Measurements from ENCODE around the gene E2F1. TPM values are rescaled to one million over a fixed set of nuclear protein-coding genes. Genes with fewer than 3 reads are reported as not detected.
A peak's percentile ranks its signal among the peaks of the same experiment; 100 is the strongest.

E2F1 gene
- total and polyA plus RNA-seq, 8 donors, result 2.3 to 24.9 (median 4.6) TPM

DNA sequence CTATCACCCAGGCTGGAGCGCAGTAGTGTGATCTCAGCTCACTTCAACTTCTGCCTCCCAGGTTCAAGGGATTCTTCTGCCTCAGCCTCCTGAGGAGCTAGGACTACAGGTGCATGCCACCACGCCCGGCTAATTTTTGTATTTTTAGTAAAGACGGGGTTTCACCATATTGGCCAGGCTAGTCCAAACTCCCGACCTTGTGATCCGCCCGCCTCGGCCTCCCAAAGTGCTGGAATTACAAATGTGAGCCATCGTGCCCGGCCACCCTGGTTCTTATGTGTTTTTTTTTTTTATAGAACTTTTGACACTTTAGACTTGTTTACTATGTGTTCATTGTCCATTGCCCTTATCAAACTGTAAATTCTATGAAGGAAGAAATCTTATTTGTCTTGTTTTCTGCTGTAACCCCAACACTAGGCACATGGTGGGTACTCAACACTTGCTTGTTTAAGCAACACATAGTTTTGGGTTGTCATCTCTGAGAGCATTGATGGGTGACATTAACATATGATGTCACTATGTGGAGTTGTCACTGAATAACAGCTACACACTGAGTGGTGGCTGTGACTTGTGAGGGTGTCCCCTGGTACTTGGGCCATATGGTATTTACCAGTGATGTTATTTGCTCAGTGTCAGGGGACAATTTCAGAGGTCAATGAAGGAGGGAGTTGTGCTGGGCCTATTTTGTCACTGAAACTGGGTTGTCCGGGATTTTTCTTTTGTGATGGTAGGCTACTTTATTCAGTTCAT lies 35.4 kb upstream of the E2F1 start:
- WGBS, 5 donors, result 90 to 94% (median 92%) methylated on average over 11 of the region's 11 CpGs
- H3K27ac ChIP-seq, result no peak overlapping the region
- H3K27me3 ChIP-seq, result no peaks in the 10 kb centered on the region
- DNase-seq, result no peak
- no peak overlapping the region for H3K4me3 ChIP-seq
- intact Hi-C loops (cut with DNase I; ENCODE audit: low total_unique reads), result no loop called here
- H3K9me3 ChIP-seq, result no peaks in the 10 kb centered on the region
- TF ChIP-seq POLR2A (IDR thresholded peaks at IDR 0.05), result no peak
- TF ChIP-seq POLR2AphosphoS5 (IDR thresholded peaks at IDR 0.05), result no peak
- TF ChIP-seq EP300 (IDR thresholded peaks at IDR 0.05), result no peak
- TF ChIP-seq, protein P1, sequence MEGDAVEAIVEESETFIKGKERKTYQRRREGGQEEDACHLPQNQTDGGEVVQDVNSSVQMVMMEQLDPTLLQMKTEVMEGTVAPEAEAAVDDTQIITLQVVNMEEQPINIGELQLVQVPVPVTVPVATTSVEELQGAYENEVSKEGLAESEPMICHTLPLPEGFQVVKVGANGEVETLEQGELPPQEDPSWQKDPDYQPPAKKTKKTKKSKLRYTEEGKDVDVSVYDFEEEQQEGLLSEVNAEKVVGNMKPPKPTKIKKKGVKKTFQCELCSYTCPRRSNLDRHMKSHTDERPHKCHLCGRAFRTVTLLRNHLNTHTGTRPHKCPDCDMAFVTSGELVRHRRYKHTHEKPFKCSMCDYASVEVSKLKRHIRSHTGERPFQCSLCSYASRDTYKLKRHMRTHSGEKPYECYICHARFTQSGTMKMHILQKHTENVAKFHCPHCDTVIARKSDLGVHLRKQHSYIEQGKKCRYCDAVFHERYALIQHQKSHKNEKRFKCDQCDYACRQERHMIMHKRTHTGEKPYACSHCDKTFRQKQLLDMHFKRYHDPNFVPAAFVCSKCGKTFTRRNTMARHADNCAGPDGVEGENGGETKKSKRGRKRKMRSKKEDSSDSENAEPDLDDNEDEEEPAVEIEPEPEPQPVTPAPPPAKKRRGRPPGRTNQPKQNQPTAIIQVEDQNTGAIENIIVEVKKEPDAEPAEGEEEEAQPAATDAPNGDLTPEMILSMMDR (IDR thresholded peaks at IDR 0.05), result no peak
- no peaks in the 10 kb centered on the region for H3K36me3 ChIP-seq
- H3K4me1 ChIP-seq, result peaks cover 12 to 21% (median 18%) of the 10 kb centered on the region in 4 donors

DNA sequence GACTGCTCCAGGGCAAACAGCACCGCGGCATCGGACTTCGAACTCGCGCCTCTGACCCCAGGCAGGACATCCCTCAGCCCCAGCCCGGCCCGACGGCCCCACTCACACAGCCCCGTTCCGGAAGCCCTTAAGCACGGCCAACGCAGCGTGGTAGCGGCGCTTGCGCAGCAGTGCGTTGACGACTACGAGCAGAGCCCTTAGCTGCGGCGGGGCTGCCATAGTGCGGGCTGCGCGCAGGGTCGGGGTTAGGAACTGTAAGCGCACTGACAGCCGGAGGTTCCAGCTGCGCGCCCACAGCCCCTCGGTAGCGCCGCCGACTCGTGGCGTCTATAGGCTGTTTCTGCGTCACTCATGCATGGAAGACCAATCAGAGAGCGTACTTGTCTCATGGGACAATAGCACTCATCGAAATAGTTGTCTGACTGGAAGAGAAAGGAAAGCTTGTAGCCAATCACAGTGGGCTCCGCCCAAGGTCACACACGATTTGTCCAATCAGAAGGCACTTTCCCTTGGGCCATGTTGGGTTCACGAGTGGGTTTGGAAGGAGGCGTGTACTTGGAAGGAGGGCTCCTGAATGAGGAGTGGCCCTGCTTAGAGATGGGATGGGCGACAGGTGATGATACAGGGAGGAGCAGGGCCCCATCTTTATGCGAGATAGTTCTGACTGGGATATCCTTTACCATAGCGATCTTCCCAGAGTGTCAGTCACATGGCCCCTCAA lies 34.0 kb upstream of the E2F1 start, which contains the start of gene PXMP4:
PXMP4 (minus strand) TSS at position 322 of the 721 bp plus-strand sequence; CDS start at position 219, 103 bp downstream.
- no peaks in the 10 kb centered on the region for H3K9me3 ChIP-seq
- peaks cover 0 to 3% (median 1%) of the 10 kb centered on the region in 4 donors for H3K36me3 ChIP-seq
- peak; percentile 91 to 98 for DNase-seq
- intact Hi-C loops (cut with DNase I; ENCODE audit: low total_unique reads), result no loop called here
- H3K27ac ChIP-seq, result peak within 1 kb of the TSS; percentile 68 to 87 (median 82)
- TF ChIP-seq EP300 (IDR thresholded peaks at IDR 0.05) (no peak), POLR2AphosphoS5 (IDR thresholded peaks at IDR 0.05) (peak; percentile 22 to 80 (median 52))
- TF ChIP-seq, protein P1 (IDR thresholded peaks at IDR 0.05), result no peak
- H3K27me3 ChIP-seq, result no peaks in the 10 kb centered on the region
- H3K4me1 ChIP-seq, result peaks cover 12 to 21% (median 18%) of the 10 kb centered on the region in 4 donors
- peak within 1 kb of the TSS; percentile 80 to 95 (median 88) for H3K4me3 ChIP-seq
- WGBS, 5 donors, result 3 to 15% (median 3%) methylated on average over 10 to 46 of the region's 46 CpGs

DNA sequence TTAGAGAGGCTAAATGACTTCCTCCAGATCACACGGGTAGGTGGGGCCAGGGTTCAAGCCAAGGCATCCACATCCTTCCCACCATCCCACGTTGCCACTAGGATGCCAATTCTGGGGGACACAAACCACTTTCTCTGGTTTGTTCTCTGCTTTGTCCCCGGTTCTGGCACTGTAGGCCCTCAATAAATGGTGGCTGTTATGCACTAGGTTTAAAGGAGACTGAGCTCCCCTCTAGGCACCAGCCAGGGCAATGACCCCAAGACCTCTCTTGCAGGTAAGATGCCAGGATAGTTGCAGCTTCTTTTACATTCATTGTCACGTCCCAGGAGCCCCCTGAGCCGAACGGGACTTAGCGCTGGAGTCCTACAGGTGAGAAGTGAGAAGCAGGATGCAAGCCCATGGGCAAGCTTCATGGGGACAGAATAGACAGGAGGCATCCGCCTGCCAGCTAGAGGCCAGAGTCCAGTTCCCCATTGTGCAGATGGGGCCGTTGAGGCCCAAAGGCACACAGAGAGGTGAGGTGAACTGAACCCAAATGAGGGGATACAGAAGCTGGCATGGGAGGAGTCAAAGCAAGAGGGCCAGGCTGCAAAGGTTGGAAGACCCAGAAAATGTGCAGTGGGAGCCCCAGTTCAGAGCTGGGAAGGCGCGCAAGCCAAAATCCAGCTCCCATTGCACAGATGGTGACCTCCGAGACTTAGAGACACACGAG lies 33.2 kb upstream of the E2F1 start:
- DNase-seq, result no peak

More for the DNA sequence above, 33.2 kb upstream of the E2F1 start:
- 47 to 54% (median 48%) methylated on average over 10 to 13 of the region's 13 CpGs for WGBS, 5 donors
- peak overlapping the region; percentile 68 to 87 (median 82) for H3K27ac ChIP-seq
- H3K4me3 ChIP-seq, result peak overlapping the region; percentile 80 to 95 (median 88)
- TF ChIP-seq EP300 (IDR thresholded peaks at IDR 0.05), result no peak
- TF ChIP-seq POLR2AphosphoS5 (IDR thresholded peaks at IDR 0.05), result no peak
- TF ChIP-seq, protein P1 (IDR thresholded peaks at IDR 0.05), result no peak
- TF ChIP-seq POLR2A (IDR thresholded peaks at IDR 0.05), result no peak
- H3K27me3 ChIP-seq, result no peaks in the 10 kb centered on the region
- H3K9me3 ChIP-seq, result no peaks in the 10 kb centered on the region
- intact Hi-C loops (cut with DNase I; ENCODE audit: low total_unique reads), result no loop called here
- peaks cover 0 to 10% (median 8%) of the 10 kb centered on the region in 4 donors for H3K36me3 ChIP-seq
- H3K4me1 ChIP-seq, result peaks cover 12 to 21% (median 18%) of the 10 kb centered on the region in 4 donors

Data from stomach (tissue), 9 donors.